Stimulated activated CD8-positive, alpha-beta memory T cell treated with anti-CD3 and anti-CD28 coated beads, Interleukin-4, amount 100 ng/mL, for 24 hours (primary cell): ENCODE results near the gene AJUBA.
"Not testable (repeated sequence)": the region's sequence is repeated elsewhere in the genome, so short reads cannot be mapped to it uniquely, and the experiment has no call there.

Experiments used
- DNase-seq: peaks from one replicate; pipeline ENCODE4 v3.0.0-alpha.2; 2020; ENCODE audit warnings: low read depth

The AJUBA gene

DNA sequence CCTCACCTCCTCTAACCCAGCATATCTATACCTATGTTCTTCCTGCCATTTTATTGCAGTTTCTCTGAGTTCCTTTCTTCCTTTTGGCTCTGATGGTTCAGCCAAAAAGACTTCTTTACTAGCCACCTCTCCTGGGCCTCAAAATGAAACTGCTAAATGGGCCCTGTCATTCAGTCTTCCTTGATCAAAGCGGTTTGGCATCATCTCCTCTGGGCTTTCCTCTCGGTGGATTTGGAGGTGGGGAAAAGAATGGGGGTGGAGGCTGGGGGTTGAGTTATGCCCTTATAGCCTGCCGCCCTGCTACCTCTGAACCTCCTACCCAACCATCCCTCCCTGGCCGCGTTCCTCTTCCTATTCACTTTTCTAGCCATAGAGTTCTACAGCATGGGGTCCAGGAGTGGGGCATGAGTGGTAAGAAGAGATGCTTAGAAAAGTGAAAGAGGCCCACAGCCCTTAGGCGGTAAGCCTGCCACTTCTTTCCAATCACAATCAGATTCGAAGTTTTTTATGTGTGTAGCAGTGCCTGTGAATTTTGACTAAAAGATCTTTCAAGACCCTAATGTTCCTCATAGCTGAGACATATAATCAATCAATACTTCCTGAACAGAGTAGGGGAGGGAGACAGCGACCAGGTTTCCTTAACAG, 2.5 kb downstream of the AJUBA start:
- no peak for DNase-seq

DNA sequence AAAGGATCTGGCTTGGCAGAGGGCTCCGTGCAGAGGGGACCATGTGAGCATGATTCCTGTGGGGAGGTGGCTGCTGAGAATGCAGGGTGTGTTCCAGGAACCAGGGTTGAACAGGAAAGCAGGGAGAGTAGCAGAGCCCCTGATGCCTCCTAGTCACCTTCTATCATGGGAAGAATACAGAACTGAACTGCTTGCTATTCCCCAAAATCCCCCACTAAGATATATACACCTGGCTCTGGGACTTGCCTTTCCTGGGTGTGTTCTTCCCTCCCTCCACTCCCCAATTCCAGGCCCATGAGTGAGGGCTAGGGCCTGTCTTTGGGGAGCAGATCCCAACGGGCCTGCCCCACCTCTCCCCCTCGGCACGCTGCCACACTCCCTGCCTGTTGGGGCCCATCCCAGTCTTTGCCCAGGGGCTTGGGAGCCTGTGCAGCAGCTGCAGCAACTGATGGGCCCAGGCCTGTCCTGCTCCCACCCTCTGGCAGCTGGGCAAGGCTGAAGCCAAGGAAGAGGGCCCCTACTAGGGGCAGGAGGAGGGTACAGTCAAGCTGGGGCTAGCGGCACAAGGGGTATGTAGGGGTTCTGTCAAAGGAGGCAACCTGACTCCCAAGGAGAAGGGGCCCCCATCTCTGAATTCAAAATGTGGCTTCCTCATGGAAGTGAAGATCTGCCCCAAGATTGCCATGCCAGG, 3.2 kb downstream of the AJUBA start:
- no peak for DNase-seq

DNA sequence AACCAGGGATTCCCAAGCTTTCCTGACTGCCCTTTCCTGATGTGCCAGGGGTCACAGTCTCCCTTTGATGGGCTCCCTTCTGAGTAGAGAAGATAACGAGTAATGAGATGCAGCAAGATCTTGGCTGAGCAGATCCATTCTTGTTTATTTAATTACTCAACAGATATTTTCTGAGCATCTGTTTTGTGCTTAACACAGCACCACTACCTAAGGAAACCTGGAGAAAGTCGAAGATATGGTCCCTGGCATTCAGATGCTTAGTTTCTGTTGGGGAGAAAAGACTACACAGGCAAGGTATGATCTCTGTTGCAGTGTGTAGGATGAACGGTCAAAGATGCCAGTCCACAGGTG, 3.9 kb downstream of the AJUBA start:
- no peak for DNase-seq

DNA sequence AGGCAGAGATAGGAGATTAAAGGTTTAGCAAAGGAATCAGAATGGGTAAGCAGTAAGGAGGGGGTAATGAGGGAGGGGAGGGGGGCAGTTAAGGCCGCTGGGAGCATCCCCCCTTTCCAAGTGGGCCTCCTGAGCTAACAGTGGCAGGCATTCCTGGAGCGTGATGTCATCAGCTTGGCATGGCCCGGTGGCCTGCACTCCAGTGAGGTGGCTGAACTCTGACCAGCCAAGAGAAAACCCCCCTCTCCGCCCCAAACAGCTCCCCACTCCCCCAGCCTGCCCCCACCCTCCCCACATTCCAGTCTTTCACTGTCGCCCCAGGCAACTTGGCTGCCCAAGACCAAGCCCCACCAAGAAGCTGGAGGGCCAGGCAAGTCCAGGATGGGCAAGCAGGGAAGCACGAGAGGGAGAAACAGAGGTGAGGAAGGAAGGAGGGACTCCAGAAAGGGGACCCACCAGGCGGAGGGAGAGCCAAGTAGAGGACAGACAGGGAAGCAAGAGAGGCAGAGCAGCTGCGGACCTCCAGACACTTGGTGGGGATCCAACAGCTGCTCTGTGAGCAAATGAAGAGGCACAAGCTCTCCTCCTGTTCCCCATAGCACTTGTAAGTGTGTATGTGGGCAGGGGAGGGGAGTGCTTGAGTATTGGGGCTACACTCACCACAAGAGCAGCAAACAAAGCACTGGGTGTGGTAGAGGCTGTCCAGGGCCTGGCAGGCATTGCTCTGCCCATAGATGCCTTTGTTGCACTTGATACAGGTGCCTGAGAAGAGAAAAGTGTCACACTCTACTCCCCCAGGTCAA, 4.5 kb downstream of the AJUBA start:
- DNase-seq, result no peak

DNA sequence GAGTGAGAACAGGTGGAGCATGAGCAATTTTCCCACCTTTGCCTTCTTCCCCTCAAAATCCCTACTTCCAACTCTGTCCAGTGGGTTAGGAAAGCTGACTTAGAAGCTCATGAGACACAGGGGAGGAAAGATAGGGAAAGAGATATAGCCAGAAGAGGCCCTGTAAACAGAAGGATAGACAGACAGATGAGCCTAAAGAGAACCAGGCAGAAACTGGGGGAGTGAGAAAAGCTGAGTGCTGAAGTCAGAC, 5.0 kb downstream of the AJUBA start:
- no peak for DNase-seq

DNA sequence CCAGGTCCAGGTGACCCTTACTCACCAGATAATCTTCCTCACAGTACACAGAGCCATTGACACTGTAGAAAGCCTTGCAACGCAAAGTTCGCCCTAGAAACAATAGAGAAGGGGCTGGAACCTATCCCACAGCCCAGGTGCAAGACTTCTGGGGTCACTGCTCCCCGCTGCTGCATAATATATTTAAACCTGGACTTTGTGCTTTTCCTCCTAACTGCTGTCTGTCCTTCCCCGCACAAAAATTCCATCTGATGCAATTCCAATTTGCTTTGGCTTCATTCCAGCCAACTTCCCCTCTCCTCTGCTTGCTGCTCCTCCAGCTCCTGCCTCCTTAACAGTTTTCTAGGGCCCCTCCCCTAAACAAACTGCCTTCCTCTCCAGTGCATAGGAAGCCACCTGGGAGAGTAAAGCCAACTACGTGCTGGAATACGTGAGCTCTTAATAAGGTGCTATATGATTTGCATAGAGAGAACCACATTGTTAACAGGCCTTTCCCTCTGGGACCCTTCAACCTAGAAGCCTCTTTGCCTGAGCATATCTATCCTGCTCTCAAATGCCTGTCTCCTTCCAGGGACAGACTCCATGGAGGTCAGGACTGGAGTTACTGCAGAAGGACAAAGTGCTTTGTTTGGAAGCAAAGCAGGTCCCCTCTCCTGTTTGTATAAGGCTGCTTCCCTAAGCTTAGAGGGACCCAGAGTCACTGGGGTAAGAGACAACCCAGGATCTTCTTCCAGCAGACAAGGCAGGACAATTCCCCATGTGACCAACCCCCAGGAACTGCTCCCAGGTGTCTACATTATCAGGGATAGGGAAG, 5.5 kb downstream of the AJUBA start:
- no peak for DNase-seq

DNA sequence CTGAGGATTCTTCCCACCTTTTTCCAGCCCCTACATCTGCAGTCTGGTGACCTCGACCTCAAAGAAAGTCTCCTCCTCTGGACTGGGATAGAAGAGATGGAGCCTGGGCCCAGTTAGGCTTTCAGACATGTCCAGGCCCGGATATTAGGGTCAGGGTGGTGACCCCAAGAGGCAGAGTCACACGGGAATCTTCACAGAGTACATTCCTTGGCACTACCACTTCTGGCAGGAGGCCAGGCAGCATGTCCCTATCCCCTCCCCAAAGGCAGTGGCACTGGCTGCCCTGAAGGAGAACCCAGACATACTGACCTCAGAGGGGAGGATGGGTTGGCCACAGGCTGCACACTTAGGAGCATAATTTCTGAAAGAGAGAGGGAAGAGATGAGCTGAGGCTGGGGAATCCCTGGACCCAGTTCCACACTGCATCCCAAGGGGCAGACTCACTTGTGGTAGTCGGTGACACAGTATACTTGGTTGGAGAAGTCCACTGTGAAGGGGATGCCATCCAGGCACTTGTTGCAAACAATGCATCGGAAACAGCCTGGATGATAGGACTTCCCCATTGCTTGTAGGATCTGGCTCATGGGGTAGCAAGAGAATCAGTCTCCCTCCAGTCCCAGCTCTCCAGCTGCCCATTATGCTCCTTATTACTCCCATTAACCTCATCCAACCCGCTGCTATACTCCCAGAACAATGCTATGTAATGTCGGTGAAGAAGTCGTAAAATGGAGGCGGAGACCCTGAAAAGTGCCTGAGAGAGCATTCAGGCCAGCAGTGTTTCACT, 7.6 kb downstream of the AJUBA start:
- no peak for DNase-seq

DNA sequence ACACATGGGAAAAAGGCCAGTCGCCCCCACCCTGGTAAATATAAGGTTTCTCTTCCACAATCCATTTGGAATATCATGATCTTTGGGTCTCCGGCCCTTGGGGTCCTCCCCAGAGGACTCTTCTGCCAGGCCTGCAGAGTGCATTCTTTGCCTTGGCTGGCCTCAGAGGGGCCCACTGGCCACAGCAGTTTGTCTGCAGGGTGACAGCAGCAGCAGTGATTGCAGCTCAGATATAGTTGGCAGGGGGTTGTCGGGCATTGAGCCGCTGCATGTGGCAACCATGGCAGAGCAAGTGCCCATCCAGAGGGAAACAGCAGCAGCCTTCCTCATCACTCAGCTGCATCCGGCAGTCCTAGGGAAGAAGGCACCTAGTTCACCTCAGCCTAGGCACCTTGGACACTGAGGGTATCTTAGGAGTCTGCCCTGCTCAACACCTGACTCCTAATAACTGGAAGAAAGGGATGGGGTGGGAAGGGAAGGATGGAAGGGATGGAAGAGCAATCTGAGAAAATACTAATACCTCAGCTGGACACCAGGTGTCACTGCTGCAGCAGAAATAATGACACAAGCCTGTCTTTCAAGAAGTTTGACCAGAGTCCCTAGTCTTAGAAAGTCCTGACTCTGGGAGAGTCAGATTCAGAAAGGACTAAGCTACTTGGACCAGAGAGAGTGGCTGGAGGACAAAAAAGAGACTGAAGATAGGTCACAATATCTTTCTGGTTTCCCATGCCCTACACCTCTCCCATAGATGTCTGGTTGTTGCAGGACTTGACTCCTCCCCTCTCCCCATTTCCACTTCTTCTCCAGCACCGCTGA, 8.9 kb downstream of the AJUBA start:
- DNase-seq, result peak; percentile 6

DNA sequence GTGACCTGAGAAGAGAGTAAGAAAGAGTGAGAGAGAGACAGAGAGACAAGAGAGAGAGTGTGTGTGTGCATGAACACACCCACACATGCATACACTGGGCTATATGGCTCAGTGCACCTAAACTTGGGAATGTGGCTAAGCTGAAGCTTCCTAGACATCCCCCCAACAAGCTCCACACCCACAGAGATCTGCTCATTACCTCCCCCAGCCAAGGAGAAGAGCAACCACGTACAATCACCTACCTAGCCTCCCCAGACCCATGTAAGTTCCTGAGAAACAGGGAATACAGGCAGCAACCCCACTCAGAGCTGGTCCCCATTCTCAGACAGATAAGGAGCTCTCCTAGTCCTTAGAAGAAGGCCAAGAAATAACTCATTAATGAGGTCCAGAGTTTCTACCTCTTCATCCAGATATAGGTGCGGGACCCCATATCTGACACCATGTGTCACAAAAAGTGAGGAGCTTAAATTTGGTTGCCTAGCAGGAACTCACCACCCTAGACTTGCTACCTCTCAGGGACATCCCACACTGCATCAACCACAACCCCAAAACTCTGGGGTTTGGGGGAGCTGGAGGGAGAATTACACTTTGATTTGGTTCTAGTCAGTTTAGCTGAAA, 9.9 kb downstream of the AJUBA start:
- no peak for DNase-seq

DNA sequence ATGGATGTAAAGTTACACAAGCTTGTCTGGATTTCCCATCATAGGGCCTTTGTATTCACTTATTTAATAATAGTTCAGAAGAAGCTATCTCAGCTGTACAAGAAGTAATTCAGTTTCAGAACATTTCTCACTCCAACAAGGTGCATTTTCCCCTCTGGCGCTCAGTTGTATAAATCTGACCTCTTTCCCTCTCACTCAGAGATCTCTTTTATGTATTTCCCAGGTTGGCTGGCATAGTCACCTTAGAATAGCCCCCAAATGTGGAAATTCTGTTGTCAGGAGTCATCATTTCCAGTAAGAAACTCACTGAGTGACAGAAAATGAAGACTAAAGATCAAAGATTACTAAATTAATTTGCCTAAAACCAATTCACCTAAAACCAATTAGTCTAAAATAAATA, 11.2 kb downstream of the AJUBA start:
- no peak for DNase-seq

DNA sequence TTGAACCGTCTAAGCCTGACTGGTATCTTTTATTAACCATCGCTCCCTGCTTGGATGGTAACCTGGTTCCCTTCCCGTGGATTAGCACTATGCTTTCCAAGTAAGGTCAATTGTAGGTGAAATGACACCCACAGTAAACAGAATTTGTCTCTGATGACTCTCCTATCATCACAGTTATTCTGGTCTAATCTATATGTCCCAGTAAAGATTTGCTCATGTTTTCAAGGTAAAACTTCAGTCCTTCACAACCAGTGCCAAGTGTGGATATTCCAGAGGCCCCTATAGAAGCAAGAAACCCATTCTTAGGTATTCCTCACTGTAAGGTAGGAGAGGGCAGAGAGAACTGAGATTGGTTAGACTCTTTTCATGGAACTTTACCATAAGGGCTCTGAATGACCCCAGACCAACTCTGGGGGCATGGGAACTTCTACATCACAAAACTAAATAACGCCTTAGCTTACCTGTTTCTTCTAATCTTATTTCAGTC, 15.5 kb downstream of the AJUBA start:
- no peak for DNase-seq

DNA sequence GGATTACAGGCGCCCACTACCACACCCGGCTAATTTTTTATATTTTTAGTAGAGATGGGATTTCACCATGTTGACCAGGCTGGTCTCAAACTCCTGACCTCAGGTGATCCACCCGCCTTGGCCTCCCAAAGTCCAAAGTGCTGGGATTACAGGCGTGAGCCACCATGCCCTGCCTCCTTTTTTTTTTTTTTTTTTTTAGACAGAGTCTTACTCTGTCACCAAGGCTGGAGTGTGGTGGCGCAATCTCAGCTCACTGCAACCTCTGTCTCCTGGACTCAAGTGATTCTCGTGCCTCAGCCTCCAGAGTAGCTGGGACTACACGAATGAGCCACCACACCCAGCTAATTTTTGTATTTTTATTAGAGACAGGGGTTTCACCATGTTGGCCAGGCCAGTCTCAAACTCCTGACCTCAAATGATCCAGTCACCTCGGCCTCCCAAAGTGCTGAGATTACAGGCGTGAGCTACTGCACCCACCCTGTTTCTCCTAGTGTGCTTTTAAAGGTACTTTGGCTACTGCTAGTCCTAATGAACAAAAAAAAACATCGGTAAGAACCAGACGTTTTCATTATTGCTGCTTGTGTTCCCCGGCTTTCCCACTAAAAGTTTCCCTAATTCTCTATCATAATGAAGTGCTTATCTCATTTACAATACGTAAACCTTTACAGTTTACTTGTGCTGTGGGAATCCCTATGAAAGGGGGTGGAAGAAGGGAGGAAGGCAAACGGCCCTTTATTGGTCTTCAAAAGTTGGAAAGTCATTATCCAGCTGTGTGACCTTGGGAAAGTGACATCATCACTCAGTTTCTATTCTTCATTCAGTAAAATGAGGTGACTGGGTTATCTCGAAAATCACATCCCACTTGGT, 16.2 kb downstream of the AJUBA start:
- DNase-seq, result not testable (repeated sequence)

DNA sequence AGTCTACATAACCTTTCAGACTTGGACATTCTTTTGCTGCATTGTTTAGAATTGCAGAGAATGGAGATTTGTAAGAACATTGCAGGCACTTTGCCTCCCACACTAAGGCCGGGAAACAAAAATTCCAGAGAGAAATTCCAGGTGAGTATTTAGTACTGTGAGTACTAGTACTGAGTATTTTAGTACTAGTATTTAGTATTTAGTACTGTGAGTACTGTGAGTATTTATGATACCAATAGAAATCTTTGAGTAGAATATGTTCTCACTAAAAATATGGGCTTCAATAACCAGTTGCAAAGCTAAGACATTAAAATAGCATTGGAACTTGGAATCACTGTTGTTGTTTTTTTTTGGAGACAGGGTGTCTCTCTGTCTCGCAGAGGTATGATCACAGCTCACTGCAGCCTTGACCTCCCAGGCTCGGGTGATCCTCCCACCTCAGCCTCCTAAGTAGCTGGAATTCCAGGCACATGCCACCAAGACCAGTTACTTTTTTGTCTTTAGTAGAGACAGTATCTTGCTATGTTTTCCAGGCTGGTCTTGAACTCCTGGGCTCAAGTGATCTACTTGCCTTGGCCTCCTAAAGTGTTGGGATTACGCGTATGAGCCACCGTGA, 20.2 kb downstream of the AJUBA start:
- DNase-seq, result no peak

DNA sequence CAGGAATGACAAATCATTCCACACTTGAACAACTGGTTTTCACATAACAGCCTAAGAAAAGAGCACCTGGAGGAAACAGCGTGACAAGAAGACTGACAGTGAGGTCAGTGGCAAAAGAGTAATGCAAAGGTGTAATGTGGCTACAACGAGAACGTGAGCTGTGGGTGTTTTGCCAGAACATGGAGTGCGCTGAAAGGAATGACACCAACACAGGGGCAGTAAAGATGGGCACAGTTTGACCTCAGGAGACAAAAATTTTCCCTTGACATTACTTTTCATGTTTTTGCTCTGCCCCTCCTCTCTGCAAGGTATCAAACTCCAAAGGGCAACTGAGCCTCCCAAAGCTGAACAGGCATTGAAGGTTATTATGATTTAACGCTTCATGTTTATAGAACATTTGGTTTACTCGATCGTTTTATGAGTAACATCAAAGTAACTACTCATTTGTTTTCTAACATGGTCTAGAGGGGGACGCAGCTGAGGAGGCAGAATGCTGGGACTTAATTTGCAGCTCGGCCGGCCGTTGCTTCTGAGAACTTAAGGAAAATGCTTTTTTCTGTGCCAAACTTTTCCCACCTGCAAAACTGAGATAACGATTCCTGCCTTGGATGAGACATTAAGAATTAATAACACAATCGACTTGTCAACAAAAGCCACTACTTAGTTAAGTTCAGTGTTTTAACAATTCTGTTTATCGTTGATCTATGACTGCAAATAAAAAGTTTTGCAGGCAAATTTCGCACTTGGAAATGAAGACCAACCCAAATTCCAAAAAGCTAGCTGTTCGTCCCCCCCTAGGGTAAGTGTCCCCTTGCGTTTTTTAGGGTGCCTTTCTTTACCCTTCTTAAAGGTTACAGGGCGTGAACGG, 26.4 kb downstream of the AJUBA start:
- DNase-seq, result no peak

DNA sequence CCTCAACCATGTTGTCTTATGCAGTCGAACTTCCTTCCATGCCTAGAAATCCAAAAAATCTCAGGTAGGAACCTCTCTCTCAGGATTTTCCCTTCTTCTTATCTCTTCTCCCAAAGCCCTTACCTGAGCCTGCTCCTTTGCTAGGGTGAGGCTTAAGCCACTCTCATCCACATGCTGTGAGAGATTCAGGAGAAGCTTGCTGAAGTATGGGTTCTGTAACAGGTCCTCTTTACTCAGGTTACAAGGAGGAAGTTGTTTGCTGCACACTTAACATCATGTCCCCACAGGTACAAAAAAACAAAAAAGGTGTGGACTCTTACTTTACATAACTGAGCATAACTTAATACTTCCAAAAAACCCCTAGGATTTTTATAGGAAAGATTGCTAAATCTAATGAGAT, 29.9 kb downstream of the AJUBA start:
- DNase-seq, result no peak

DNA sequence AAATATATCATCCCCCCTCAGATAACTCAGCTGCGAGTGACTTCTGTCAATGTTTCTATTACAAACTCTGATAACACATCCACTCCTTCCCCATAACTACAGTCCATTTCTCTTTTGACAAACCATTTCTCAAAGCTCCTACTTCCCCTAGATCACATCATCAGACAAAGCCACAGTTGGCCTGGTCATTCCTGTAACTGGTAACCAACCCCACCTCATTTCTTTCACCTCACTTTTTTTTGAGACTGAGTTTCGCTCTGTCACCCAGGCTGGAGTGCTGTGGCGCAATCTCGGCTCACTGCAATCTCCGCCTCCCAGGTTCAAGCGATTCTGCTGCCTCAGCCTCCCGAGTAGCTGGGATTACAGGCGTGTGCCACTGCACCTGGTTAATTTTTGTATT, 30.6 kb downstream of the AJUBA start:
- not testable (repeated sequence) for DNase-seq

DNA sequence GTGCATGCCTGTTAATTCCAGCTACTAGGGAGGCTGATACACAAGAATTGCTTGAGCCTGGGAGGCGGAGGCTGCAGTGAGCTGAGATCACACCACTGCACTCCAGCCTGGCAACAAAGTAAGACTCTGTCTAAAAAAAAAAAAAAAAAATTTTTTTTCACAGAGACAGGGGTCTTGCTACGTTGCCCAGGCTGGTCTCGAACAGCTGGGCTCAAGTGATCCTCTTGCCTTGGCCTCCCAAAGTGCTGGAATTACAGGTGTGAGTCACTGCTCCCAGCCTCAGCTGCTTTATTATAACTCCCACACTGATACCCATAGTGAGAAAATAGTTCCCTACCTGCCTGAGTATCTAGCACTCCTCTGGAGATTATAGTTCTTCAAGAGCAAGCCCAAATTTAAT, 36.7 kb downstream of the AJUBA start:
- DNase-seq, result no peak

DNA sequence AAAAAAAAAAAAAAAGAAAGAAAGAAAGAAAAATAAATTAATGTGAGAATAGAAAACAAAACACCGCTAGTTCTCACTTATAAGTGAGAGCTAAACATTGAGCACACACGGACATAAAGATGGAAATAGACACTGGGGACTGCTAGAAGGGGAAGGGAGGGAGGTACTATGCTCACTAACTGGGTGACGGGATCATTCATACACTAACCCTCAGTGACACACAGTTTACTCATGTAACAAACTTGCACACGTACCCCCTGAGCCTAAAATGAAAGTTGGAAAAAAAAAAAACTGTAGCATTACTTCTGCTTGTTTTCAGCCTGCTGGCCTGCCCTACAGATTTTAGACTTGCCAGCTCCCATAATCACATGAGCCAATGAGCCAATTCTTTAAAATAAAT, 42.7 kb downstream of the AJUBA start:
- DNase-seq, result no peak
